Body of pancreas (tissue), 4 donors: ENCODE data around the gene SEMA3F.

Experiments used
- POLR2A ChIP-seq, 3 donors: fragments of 450-650 bp; IDR thresholded peaks; one replicate each; pipeline ENCODE4 v1.6.1; 2016; ENCODE audit warnings: antibody characterized with exemption in 3 of 3, mild to moderate bottlenecking in 2 of 3
- TF ChIP-seq, protein P1 (sequence below), 7 experiments: fragments of 450-650 bp in 4 of 7; fragments of 200-600 bp in 3 of 7; sonication (generic) in 3 of 7; IDR thresholded peaks; one replicate each; pipeline ENCODE4 v1.5.1; 2016 to 2019; ENCODE audit warnings: antibody characterized with exemption in 7 of 7

DNA sequence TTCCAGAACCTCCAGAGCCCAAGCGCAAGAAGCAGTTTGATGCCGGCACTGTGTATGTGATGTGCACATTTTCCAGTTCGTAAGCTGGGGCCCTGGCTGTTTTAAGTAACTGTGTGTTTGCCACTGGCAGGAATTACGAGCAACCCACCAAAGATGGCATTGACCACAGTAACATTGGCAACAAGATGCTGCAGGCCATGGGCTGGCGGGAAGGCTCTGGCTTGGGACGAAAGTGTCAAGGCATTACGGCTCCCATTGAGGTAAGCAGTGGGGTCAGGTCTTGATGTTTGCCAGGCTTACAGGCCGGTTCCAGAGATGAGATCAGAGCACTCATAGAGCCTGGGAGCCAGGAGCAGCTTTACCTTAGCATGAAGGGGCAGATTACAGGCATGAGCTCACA lies 38.0 kb upstream of the SEMA3F start:
- TF ChIP-seq, protein P1, sequence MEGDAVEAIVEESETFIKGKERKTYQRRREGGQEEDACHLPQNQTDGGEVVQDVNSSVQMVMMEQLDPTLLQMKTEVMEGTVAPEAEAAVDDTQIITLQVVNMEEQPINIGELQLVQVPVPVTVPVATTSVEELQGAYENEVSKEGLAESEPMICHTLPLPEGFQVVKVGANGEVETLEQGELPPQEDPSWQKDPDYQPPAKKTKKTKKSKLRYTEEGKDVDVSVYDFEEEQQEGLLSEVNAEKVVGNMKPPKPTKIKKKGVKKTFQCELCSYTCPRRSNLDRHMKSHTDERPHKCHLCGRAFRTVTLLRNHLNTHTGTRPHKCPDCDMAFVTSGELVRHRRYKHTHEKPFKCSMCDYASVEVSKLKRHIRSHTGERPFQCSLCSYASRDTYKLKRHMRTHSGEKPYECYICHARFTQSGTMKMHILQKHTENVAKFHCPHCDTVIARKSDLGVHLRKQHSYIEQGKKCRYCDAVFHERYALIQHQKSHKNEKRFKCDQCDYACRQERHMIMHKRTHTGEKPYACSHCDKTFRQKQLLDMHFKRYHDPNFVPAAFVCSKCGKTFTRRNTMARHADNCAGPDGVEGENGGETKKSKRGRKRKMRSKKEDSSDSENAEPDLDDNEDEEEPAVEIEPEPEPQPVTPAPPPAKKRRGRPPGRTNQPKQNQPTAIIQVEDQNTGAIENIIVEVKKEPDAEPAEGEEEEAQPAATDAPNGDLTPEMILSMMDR (IDR thresholded peaks at IDR 0.05) = no peak
- TF ChIP-seq POLR2A (IDR thresholded peaks at IDR 0.05) = no peak
